ENCODE data around the gene CCDC146. TPM values are rescaled to one million over a fixed set of nuclear protein-coding genes. Genes with fewer than 3 reads are reported as not detected.
"Not testable (repeated sequence)": the region's sequence is repeated elsewhere in the genome, so short reads cannot be mapped to it uniquely, and the experiment has no call there.

CCDC146 gene
- total RNA-seq, 1 donor from 2014 or later: 6.1 TPM

- H3K9me3 Mint-ChIP-seq; H3K4me2 ChIP-seq; H3K9ac ChIP-seq; H3K36me3 Mint-ChIP-seq; DNase-seq (ENCODE audit: low spot score); H3K27me3 ChIP-seq; H3K4me1 Mint-ChIP-seq; H3K27ac Mint-ChIP-seq; H3K4me3 Mint-ChIP-seq; H3F3A ChIP-seq (ENCODE audit: low read depth); H3K4me1 ChIP-seq; H3K36me3 ChIP-seq; H2AFZ ChIP-seq (replicated peaks); H4K20me1 ChIP-seq (ENCODE audit: low read depth); H3K27ac ChIP-seq; H3K27me3 Mint-ChIP-seq (ENCODE audit: insufficient read depth, low read depth); H3K9me3 ChIP-seq (ENCODE audit: low read depth); H3K4me3 ChIP-seq; H3K79me2 ChIP-seq (ENCODE audit: low read depth): not testable (repeated sequence)
- TF ChIP-seq CTCF (IDR thresholded peaks at IDR 0.05): peak; percentile 51
Observed at GRCh38 chr7:77112719-77113306, 9.6 kb upstream of the CCDC146 start.

- not testable (repeated sequence) for H3K79me2 ChIP-seq (ENCODE audit: low read depth); H3K9me3 ChIP-seq (ENCODE audit: low read depth); H3K27me3 Mint-ChIP-seq (ENCODE audit: insufficient read depth, low read depth); H3K9ac ChIP-seq; H3K4me3 ChIP-seq; H3F3A ChIP-seq (ENCODE audit: low read depth); H3K9me3 Mint-ChIP-seq; DNase-seq (ENCODE audit: low spot score); H3K4me3 Mint-ChIP-seq; H3K27ac ChIP-seq; H3K4me1 Mint-ChIP-seq; H3K27me3 ChIP-seq; H4K20me1 ChIP-seq (ENCODE audit: low read depth); H3K36me3 ChIP-seq; H2AFZ ChIP-seq (replicated peaks); H3K4me1 ChIP-seq; H3K4me2 ChIP-seq; H3K27ac Mint-ChIP-seq; H3K36me3 Mint-ChIP-seq
- peak; percentile 4 for TF ChIP-seq CTCF (IDR thresholded peaks at IDR 0.05)
Observed at GRCh38 chr7:77125486-77125885, 3.1 kb downstream of the CCDC146 start.

- H3K27me3 ChIP-seq; H3F3A ChIP-seq (ENCODE audit: low read depth); H3K27ac ChIP-seq; H3K4me1 ChIP-seq; H3K4me3 ChIP-seq; H3K9me3 ChIP-seq (ENCODE audit: low read depth); H3K27me3 Mint-ChIP-seq (ENCODE audit: insufficient read depth, low read depth); H3K79me2 ChIP-seq (ENCODE audit: low read depth); H3K4me1 Mint-ChIP-seq; H3K4me3 Mint-ChIP-seq; H2AFZ ChIP-seq (replicated peaks); H3K27ac Mint-ChIP-seq; H3K4me2 ChIP-seq; H3K9me3 Mint-ChIP-seq; DNase-seq (ENCODE audit: low spot score); H4K20me1 ChIP-seq (ENCODE audit: low read depth); H3K36me3 Mint-ChIP-seq; H3K9ac ChIP-seq; H3K36me3 ChIP-seq: not testable (repeated sequence)
Observed at GRCh38 chr7:77127009-77127408, 4.6 kb downstream of the CCDC146 start.

DNA sequence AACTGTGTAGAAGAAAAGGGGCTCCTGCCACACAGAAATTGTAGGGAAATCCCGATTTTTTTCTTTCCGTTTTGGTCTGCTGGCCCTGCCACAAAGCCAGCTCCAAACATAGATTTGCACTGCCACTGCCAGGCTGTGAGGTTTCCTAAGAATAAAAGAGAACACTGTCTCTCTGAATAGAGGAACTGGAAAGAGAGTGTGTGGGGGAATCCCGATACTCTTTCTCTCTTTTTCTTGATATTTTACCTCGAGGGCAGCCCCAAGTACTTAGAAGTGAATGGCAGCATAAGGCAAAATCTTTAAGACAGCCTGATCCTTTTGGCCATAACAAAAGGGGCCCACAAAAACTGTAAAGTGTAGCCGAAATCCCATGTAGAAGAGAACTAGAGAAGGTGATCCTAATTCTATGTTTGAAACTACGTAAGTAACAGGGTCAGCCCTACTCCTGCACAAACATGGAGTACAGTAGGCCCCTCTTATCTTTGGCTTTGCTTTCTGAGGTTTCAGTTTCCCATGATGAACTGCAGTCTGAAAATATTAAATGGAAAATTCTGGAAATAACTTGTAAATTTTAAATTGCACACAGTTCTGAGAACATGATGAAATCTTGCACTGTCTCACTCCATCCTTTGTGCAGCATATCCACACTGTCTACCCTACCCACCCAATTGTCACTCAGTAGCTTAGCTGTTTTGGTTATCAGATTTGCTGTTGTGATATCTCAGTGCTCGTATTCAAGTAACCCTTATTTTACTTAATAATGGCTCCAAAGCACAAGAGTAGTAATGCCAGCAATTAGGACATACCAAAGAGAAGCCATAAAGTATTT is 6.4 kb downstream of the CCDC146 start:
- DNase-seq (ENCODE audit: low spot score); H3K9ac ChIP-seq; H3K79me2 ChIP-seq (ENCODE audit: low read depth); H3K4me3 ChIP-seq; H3K27me3 Mint-ChIP-seq (ENCODE audit: insufficient read depth, low read depth); H3K27ac Mint-ChIP-seq; H3K36me3 ChIP-seq; H3K36me3 Mint-ChIP-seq; H3K9me3 Mint-ChIP-seq; H4K20me1 ChIP-seq (ENCODE audit: low read depth); H2AFZ ChIP-seq (replicated peaks); H3K9me3 ChIP-seq (ENCODE audit: low read depth); H3K4me3 Mint-ChIP-seq; H3F3A ChIP-seq (ENCODE audit: low read depth); H3K4me1 Mint-ChIP-seq; H3K4me1 ChIP-seq; H3K4me2 ChIP-seq; H3K27me3 ChIP-seq; H3K27ac ChIP-seq: not testable (repeated sequence)

DNA sequence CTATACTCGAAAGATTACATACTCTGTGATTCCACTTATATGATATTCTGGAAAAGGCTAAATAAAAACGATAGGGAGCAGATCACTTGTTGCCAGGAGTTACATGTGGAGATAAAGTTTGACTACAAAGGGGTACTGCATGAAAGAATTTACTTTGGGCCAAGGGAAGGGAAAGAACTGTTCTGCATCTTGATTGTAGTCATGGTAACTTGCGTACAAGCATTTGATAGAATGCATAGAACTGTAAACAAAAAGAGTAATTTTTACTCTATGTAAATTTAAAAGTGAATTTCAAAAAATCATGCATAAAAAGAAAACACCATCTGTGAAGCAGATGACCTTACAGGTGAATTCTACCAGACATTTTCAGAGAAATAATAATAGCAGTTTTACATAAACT is 9.4 kb downstream of the CCDC146 start:
- not testable (repeated sequence) for H3K4me3 Mint-ChIP-seq; H3K4me1 Mint-ChIP-seq; H3K27me3 ChIP-seq; H3K4me1 ChIP-seq; H4K20me1 ChIP-seq (ENCODE audit: low read depth); DNase-seq (ENCODE audit: low spot score); H3K36me3 ChIP-seq; H3F3A ChIP-seq (ENCODE audit: low read depth); H3K9ac ChIP-seq; H3K9me3 ChIP-seq (ENCODE audit: low read depth); H3K4me2 ChIP-seq; H3K27ac ChIP-seq; H3K79me2 ChIP-seq (ENCODE audit: low read depth); H3K36me3 Mint-ChIP-seq; H3K4me3 ChIP-seq; H2AFZ ChIP-seq (replicated peaks); H3K27me3 Mint-ChIP-seq (ENCODE audit: insufficient read depth, low read depth); H3K9me3 Mint-ChIP-seq; H3K27ac Mint-ChIP-seq

GRCh38 chr7:77138668-77139067 is 16.3 kb downstream of the CCDC146 start:
- H3K27ac Mint-ChIP-seq; H3K9me3 ChIP-seq (ENCODE audit: low read depth); H4K20me1 ChIP-seq (ENCODE audit: low read depth); H3K79me2 ChIP-seq (ENCODE audit: low read depth); H3F3A ChIP-seq (ENCODE audit: low read depth); H3K27me3 Mint-ChIP-seq (ENCODE audit: insufficient read depth, low read depth); H3K9me3 Mint-ChIP-seq; DNase-seq (ENCODE audit: low spot score); H3K4me3 ChIP-seq; H3K4me1 ChIP-seq; H3K4me2 ChIP-seq; H3K27me3 ChIP-seq; H3K36me3 Mint-ChIP-seq; H2AFZ ChIP-seq (replicated peaks); H3K4me1 Mint-ChIP-seq; H3K4me3 Mint-ChIP-seq; H3K36me3 ChIP-seq; H3K9ac ChIP-seq; H3K27ac ChIP-seq: not testable (repeated sequence)

GRCh38 chr7:77140291-77140690 is 17.9 kb downstream of the CCDC146 start:
- H3K27ac ChIP-seq; H4K20me1 ChIP-seq (ENCODE audit: low read depth); H2AFZ ChIP-seq (replicated peaks); H3K4me3 Mint-ChIP-seq; H3K36me3 ChIP-seq; H3K4me2 ChIP-seq; H3F3A ChIP-seq (ENCODE audit: low read depth); H3K4me1 Mint-ChIP-seq; H3K27me3 Mint-ChIP-seq (ENCODE audit: insufficient read depth, low read depth); H3K27ac Mint-ChIP-seq; H3K4me3 ChIP-seq; H3K4me1 ChIP-seq; H3K9me3 ChIP-seq (ENCODE audit: low read depth); H3K27me3 ChIP-seq; H3K36me3 Mint-ChIP-seq; H3K9ac ChIP-seq; H3K79me2 ChIP-seq (ENCODE audit: low read depth); DNase-seq (ENCODE audit: low spot score): not testable (repeated sequence)
- H3K9me3 Mint-ChIP-seq: peaks cover 14% of the 10 kb centered on the region
